ENCODE data around the gene GAK.

GRCh38 chr4:825063-825970 is 106.8 kb downstream of the GAK start:
- TF ChIP-seq CTCF (IDR thresholded peaks at IDR 0.05 in 8 of 11, conservative IDR thresholded peaks at IDR 0.05 in 3 of 11): no peak
- no peak for TF ChIP-seq POLR2AphosphoS5 (IDR thresholded peaks at IDR 0.05)

Measured in spleen (tissue), 7 donors.